ENCODE measurements around the gene SORCS1.
A peak's percentile ranks its signal among the peaks of the same experiment; 100 is the strongest.

SORCS1 gene

DNA sequence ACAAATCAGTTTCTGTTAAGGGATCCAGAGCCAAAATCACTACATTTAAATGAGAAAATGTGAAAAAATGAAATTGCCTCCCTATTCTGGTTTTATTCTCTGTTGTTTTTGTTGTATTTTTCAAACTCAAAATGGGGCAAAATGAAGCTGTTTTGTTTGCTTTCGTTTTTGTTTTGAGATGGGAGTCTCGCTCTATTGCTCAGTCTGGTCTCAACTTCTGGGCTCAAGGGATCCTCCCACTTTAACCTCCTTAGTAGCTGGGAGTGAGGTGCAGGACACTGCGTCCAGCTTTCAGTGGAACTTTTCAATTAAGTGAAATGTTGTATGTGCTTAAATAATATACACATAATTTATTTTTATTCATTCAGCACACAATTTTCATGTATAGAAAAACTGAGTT is 205.0 kb downstream of the SORCS1 start:
- H3K27ac ChIP-seq (ENCODE audit: low read depth, low read length) = no peak overlapping the region
- H3K27me3 ChIP-seq (ENCODE audit: control insufficient read depth, insufficient read depth, low read length) = no peaks in the 10 kb centered on the region
- H3K4me3 ChIP-seq (ENCODE audit: low read depth, low read length) = no peak overlapping the region
- H3K9me3 ChIP-seq (ENCODE audit: control insufficient read depth, insufficient read depth, low read length) = no peaks in the 10 kb centered on the region
- H3K4me1 ChIP-seq (ENCODE audit: control insufficient read depth, insufficient read depth, low read length) = peaks cover 6% of the 10 kb centered on the region
- H3K36me3 ChIP-seq (ENCODE audit: control insufficient read depth, insufficient read depth, low read length) = no peaks in the 10 kb centered on the region
- H3K9ac ChIP-seq (ENCODE audit: low read depth, low read length) = no peak overlapping the region

- no peak overlapping the region for H3K27ac ChIP-seq (ENCODE audit: low read depth, low read length)
- H3K36me3 ChIP-seq (ENCODE audit: control insufficient read depth, insufficient read depth, low read length) = no peaks in the 10 kb centered on the region
- H3K4me1 ChIP-seq (ENCODE audit: control insufficient read depth, insufficient read depth, low read length) = peaks cover 6% of the 10 kb centered on the region
- no peaks in the 10 kb centered on the region for H3K27me3 ChIP-seq (ENCODE audit: control insufficient read depth, insufficient read depth, low read length)
- H3K4me3 ChIP-seq (ENCODE audit: low read depth, low read length) = no peak overlapping the region
- H3K9me3 ChIP-seq (ENCODE audit: control insufficient read depth, insufficient read depth, low read length) = no peaks in the 10 kb centered on the region
- no peak overlapping the region for H3K9ac ChIP-seq (ENCODE audit: low read depth, low read length)
These were observed 205.7 kb downstream of the SORCS1 start for GRCh38 chr10:106958589-106959361.

- Histone ChIP-seq H3K27me3 (ENCODE audit: control insufficient read depth, insufficient read depth, low read length) (no peaks in the 10 kb centered on the region), H3K9me3 (ENCODE audit: control insufficient read depth, insufficient read depth, low read length) (no peaks in the 10 kb centered on the region), H3K4me3 (ENCODE audit: low read depth, low read length) (no peak overlapping the region), H3K4me1 (ENCODE audit: control insufficient read depth, insufficient read depth, low read length) (peaks cover 6% of the 10 kb centered on the region), H3K27ac (ENCODE audit: low read depth, low read length) (no peak overlapping the region), H3K36me3 (ENCODE audit: control insufficient read depth, insufficient read depth, low read length) (no peaks in the 10 kb centered on the region), H3K9ac (ENCODE audit: low read depth, low read length) (no peak overlapping the region)
These were observed 206.5 kb downstream of the SORCS1 start for GRCh38 chr10:106957823-106958588.

- no peak overlapping the region for H3K9ac ChIP-seq (ENCODE audit: low read depth, low read length)
- no peaks in the 10 kb centered on the region for H3K36me3 ChIP-seq (ENCODE audit: control insufficient read depth, insufficient read depth, low read length)
- H3K27ac ChIP-seq (ENCODE audit: low read depth, low read length) = peak overlapping the region; percentile 26
- H3K27me3 ChIP-seq (ENCODE audit: control insufficient read depth, insufficient read depth, low read length) = no peaks in the 10 kb centered on the region
- H3K4me1 ChIP-seq (ENCODE audit: control insufficient read depth, insufficient read depth, low read length) = peaks cover 6% of the 10 kb centered on the region
- H3K9me3 ChIP-seq (ENCODE audit: control insufficient read depth, insufficient read depth, low read length) = no peaks in the 10 kb centered on the region
- H3K4me3 ChIP-seq (ENCODE audit: low read depth, low read length) = no peak overlapping the region
These were observed 208.1 kb downstream of the SORCS1 start for GRCh38 chr10:106956216-106956915.

DNA sequence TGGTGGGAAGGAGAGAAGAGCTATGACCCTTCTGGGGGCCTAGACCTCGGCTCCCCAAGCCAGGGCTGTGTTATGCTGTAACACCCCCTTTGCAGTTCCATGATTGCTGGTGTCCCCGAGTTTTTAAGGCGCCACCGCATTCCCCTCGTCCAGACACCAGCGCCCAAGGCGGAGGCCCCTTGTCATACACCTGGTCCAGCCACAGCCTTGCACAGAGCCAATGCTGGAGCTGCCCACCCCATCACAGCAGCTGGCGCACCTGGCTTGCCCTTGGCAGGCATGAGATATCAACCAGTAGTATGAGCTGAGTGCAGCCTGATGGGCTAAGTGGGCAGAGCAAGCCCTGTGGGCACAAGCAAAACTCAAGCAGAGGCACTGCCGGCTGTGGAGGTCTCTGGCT is 209.4 kb downstream of the SORCS1 start:
- Histone ChIP-seq H3K27me3 (ENCODE audit: control insufficient read depth, insufficient read depth, low read length) (no peaks in the 10 kb centered on the region), H3K4me1 (ENCODE audit: control insufficient read depth, insufficient read depth, low read length) (peaks cover 6% of the 10 kb centered on the region), H3K36me3 (ENCODE audit: control insufficient read depth, insufficient read depth, low read length) (no peaks in the 10 kb centered on the region), H3K9me3 (ENCODE audit: control insufficient read depth, insufficient read depth, low read length) (no peaks in the 10 kb centered on the region), H3K9ac (ENCODE audit: low read depth, low read length) (no peak overlapping the region), H3K27ac (ENCODE audit: low read depth, low read length) (no peak overlapping the region), H3K4me3 (ENCODE audit: low read depth, low read length) (no peak overlapping the region)

GRCh38 chr10:106952033-106952432 is 212.5 kb downstream of the SORCS1 start:
- no peak overlapping the region for H3K27ac ChIP-seq (ENCODE audit: low read depth, low read length)
- no peak overlapping the region for H3K9ac ChIP-seq (ENCODE audit: low read depth, low read length)
- no peak overlapping the region for H3K4me3 ChIP-seq (ENCODE audit: low read depth, low read length)
- no peaks in the 10 kb centered on the region for H3K27me3 ChIP-seq (ENCODE audit: control insufficient read depth, insufficient read depth, low read length)
- H3K9me3 ChIP-seq (ENCODE audit: control insufficient read depth, insufficient read depth, low read length) = no peaks in the 10 kb centered on the region
- H3K36me3 ChIP-seq (ENCODE audit: control insufficient read depth, insufficient read depth, low read length) = no peaks in the 10 kb centered on the region
- peaks cover 6% of the 10 kb centered on the region for H3K4me1 ChIP-seq (ENCODE audit: control insufficient read depth, insufficient read depth, low read length)

GRCh38 chr10:106949680-106950478 is 214.6 kb downstream of the SORCS1 start:
- Histone ChIP-seq H3K9me3 (ENCODE audit: control insufficient read depth, insufficient read depth, low read length) (no peaks in the 10 kb centered on the region), H3K27ac (ENCODE audit: low read depth, low read length) (no peak overlapping the region), H3K9ac (ENCODE audit: low read depth, low read length) (no peak overlapping the region), H3K27me3 (ENCODE audit: control insufficient read depth, insufficient read depth, low read length) (no peaks in the 10 kb centered on the region), H3K4me1 (ENCODE audit: control insufficient read depth, insufficient read depth, low read length) (no peaks in the 10 kb centered on the region), H3K36me3 (ENCODE audit: control insufficient read depth, insufficient read depth, low read length) (no peaks in the 10 kb centered on the region), H3K4me3 (ENCODE audit: low read depth, low read length) (no peak overlapping the region)

GRCh38 chr10:106947643-106948042 is 216.9 kb downstream of the SORCS1 start:
- Histone ChIP-seq H3K36me3 (ENCODE audit: control insufficient read depth, insufficient read depth, low read length) (no peaks in the 10 kb centered on the region), H3K4me3 (ENCODE audit: low read depth, low read length) (no peak overlapping the region), H3K27ac (ENCODE audit: low read depth, low read length) (no peak overlapping the region), H3K9ac (ENCODE audit: low read depth, low read length) (no peak overlapping the region), H3K9me3 (ENCODE audit: control insufficient read depth, insufficient read depth, low read length) (no peaks in the 10 kb centered on the region), H3K4me1 (ENCODE audit: control insufficient read depth, insufficient read depth, low read length) (no peaks in the 10 kb centered on the region), H3K27me3 (ENCODE audit: control insufficient read depth, insufficient read depth, low read length) (no peaks in the 10 kb centered on the region)

- Histone ChIP-seq H3K27me3 (ENCODE audit: control insufficient read depth, insufficient read depth, low read length) (no peaks in the 10 kb centered on the region), H3K4me3 (ENCODE audit: low read depth, low read length) (no peak overlapping the region), H3K9me3 (ENCODE audit: control insufficient read depth, insufficient read depth, low read length) (no peaks in the 10 kb centered on the region), H3K36me3 (ENCODE audit: control insufficient read depth, insufficient read depth, low read length) (no peaks in the 10 kb centered on the region), H3K27ac (ENCODE audit: low read depth, low read length) (no peak overlapping the region), H3K4me1 (ENCODE audit: control insufficient read depth, insufficient read depth, low read length) (no peaks in the 10 kb centered on the region), H3K9ac (ENCODE audit: low read depth, low read length) (no peak overlapping the region)
These were observed 222.4 kb downstream of the SORCS1 start for GRCh38 chr10:106942035-106942662.

DNA sequence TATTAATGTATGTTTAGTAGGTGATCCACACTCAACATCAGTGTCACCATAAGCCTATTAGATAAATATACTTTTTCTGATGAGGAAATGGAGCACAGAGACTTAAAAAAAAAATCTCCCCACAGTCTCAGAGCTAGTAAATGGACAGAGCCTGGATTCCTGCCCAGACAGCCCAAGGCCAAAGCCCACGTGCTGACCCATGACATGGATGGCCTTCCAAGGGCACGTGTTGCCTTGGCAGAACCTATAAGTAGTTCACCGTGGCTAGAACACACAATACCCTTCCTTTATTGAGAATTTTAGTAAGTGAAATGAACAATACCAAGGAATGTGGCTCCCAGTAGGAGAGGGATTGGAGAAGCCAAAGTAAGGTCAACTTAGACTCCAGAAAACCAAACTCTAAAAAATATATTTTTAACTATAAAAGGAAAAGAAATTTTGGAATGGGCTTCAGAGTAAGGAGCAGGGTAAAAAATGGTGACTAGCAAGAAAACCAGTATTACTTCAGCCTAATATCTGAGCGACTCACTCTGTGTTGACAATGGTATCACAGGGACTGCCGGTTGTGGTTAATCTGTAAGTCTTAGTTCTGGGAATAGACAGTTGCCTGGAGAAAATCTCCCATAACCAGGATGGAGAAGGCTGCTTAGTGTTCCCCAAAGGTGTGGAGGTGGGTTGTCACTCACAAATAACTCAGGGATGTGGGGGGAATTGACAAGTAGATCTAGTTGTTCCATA is 223.0 kb downstream of the SORCS1 start:
- Histone ChIP-seq H3K27me3 (ENCODE audit: control insufficient read depth, insufficient read depth, low read length) (no peaks in the 10 kb centered on the region), H3K4me1 (ENCODE audit: control insufficient read depth, insufficient read depth, low read length) (no peaks in the 10 kb centered on the region), H3K27ac (ENCODE audit: low read depth, low read length) (no peak overlapping the region), H3K9ac (ENCODE audit: low read depth, low read length) (no peak overlapping the region), H3K9me3 (ENCODE audit: control insufficient read depth, insufficient read depth, low read length) (no peaks in the 10 kb centered on the region), H3K4me3 (ENCODE audit: low read depth, low read length) (no peak overlapping the region), H3K36me3 (ENCODE audit: control insufficient read depth, insufficient read depth, low read length) (no peaks in the 10 kb centered on the region)
